ENCODE data around the gene TGFBR2. TPM values are rescaled to one million over a fixed set of nuclear protein-coding genes. Genes with fewer than 3 reads are reported as not detected.

The TGFBR2 gene
- total and polyA plus RNA-seq, 2 experiments from 2014 or later = 4.7 to 13.0 TPM

DNA sequence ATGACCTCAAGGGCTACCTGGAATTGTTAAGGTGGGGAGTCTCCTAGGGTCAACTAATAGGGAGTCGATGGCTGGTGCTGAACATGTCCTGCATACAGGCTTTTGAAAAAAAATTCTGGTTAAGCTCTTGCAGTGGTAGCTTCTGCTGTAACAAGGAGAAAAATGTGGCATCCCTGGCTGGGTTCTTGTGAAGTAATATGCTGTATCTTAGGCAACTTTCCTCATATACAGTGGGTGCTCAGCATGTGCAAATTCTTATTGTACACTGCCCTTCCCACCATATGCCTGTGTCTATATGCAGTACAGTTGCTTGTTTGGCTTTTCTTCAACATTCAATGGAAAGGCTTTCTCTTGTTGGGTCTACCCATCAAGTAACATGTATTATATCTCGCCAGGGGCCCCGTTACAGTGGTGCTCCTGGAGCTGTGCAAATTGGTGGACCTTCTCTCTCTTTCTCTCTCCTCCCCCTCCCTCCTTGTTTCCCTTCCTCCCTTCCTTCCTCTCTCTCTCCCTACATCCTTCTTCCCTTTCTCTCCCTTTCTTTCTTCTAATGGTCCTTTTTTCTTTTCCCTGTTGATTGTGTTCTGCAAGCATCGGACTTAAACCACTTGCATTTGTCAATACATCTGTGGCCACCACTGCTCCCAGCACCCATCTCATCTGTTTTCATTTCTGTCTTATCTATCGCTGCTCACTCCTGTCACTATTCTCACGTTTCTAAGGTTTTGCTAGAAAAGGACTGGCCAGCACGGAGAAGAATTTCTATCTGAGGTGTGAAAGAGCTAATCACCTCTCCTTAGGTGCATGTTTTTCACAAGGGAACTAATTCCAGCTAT is 35.2 kb downstream of the TGFBR2 start:
- Mint-ChIP-seq H3K4me1 (peaks cover 15% of the 10 kb centered on the region), H3K9me3 (no peaks in the 10 kb centered on the region; the same call in 2 of the 3 replicates), H3K36me3 (ENCODE audit: low read depth) (peaks cover 23% of the 10 kb centered on the region), H3K4me3 (no peak overlapping the region), H3K27ac (no peak overlapping the region), H3K27me3 (ENCODE audit: insufficient read depth, low read depth, poor library complexity) (no peaks in the 10 kb centered on the region)
- Histone ChIP-seq H3K27me3 (ENCODE audit: insufficient read depth) (no peaks in the 10 kb centered on the region), H3K36me3 (ENCODE audit: insufficient read depth) (peaks cover 12% of the 10 kb centered on the region; the same call in 1 of the 2 replicates), H4K20me1 (replicated peaks; ENCODE audit: insufficient read depth) (peaks cover 6% of the 10 kb centered on the region; the same call in 1 of the 2 replicates), H3K9me2 (ENCODE audit: insufficient read depth) (peaks cover 3% of the 10 kb centered on the region; the same call in 1 of the 2 replicates), H3K27ac (ENCODE audit: low read depth) (no peak overlapping the region), H3K4me2 (no peak overlapping the region), H3F3A (replicated peaks; ENCODE audit: low read depth) (no peaks in the 10 kb centered on the region), H3K79me2 (replicated peaks; ENCODE audit: insufficient read depth) (peaks cover 78% of the 10 kb centered on the region), H3K4me1 (ENCODE audit: insufficient read depth) (peaks cover 7% of the 10 kb centered on the region), H3K4me3 (no peak overlapping the region), H2AFZ (no peak overlapping the region)
- DNase-seq (ENCODE audit: low spot score) (no peak), ATAC-seq (no peak)
- TF ChIP-seq, protein P1, sequence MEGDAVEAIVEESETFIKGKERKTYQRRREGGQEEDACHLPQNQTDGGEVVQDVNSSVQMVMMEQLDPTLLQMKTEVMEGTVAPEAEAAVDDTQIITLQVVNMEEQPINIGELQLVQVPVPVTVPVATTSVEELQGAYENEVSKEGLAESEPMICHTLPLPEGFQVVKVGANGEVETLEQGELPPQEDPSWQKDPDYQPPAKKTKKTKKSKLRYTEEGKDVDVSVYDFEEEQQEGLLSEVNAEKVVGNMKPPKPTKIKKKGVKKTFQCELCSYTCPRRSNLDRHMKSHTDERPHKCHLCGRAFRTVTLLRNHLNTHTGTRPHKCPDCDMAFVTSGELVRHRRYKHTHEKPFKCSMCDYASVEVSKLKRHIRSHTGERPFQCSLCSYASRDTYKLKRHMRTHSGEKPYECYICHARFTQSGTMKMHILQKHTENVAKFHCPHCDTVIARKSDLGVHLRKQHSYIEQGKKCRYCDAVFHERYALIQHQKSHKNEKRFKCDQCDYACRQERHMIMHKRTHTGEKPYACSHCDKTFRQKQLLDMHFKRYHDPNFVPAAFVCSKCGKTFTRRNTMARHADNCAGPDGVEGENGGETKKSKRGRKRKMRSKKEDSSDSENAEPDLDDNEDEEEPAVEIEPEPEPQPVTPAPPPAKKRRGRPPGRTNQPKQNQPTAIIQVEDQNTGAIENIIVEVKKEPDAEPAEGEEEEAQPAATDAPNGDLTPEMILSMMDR (conservative IDR thresholded peaks at IDR 0.05; ENCODE audit: low read depth in 2 of 2) = no peak

DNA sequence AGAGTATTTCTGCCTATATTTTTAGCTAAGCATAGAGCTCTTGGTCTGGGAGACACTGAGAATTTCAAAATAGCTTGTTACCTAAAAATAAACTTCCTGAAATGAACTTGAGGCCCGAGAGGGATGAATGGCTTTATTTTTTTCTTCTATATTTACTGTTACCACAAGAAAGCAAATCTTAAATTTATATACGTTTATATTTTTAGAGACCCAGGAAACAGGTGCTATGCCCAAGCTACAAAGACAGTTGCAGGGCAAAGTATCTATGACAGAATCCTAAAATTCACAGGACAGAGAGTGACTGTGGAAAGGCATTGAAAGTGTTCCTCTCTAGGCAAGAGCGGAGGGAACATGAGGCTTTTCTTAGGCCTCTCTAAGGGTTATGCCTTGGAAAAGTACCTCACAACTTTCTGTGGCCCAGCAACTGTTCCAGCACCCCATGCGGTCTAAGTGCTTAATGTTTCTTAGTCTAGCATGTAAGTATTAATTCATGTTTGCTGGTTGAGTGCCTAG is 36.5 kb downstream of the TGFBR2 start:
- DNase-seq (ENCODE audit: low spot score) (no peak), ATAC-seq (no peak)
- Mint-ChIP-seq H3K9me3 (no peaks in the 10 kb centered on the region; the same call in 2 of the 3 replicates), H3K4me1 (peaks cover 12% of the 10 kb centered on the region), H3K27me3 (ENCODE audit: insufficient read depth, low read depth, poor library complexity) (no peaks in the 10 kb centered on the region), H3K36me3 (ENCODE audit: low read depth) (peaks cover 28% of the 10 kb centered on the region), H3K4me3 (no peak overlapping the region), H3K27ac (no peak overlapping the region)
- peaks cover 66% of the 10 kb centered on the region for H3K79me2 ChIP-seq (replicated peaks; ENCODE audit: insufficient read depth)
- no peaks in the 10 kb centered on the region for H3K27me3 ChIP-seq (ENCODE audit: insufficient read depth)
- peaks cover 7% of the 10 kb centered on the region for H3K4me1 ChIP-seq (ENCODE audit: insufficient read depth)
- H3K9me2 ChIP-seq (ENCODE audit: insufficient read depth) = peaks cover 3% of the 10 kb centered on the region; the same call in 1 of the 2 replicates
- TF ChIP-seq ZNF114 (CRISPR knock-in tag; IDR thresholded peaks at IDR 0.05) (no peak), ZNF331 (CRISPR knock-in tag; IDR thresholded peaks at IDR 0.05; ENCODE audit: low read depth) (no peak)
- TF ChIP-seq, protein P2, sequence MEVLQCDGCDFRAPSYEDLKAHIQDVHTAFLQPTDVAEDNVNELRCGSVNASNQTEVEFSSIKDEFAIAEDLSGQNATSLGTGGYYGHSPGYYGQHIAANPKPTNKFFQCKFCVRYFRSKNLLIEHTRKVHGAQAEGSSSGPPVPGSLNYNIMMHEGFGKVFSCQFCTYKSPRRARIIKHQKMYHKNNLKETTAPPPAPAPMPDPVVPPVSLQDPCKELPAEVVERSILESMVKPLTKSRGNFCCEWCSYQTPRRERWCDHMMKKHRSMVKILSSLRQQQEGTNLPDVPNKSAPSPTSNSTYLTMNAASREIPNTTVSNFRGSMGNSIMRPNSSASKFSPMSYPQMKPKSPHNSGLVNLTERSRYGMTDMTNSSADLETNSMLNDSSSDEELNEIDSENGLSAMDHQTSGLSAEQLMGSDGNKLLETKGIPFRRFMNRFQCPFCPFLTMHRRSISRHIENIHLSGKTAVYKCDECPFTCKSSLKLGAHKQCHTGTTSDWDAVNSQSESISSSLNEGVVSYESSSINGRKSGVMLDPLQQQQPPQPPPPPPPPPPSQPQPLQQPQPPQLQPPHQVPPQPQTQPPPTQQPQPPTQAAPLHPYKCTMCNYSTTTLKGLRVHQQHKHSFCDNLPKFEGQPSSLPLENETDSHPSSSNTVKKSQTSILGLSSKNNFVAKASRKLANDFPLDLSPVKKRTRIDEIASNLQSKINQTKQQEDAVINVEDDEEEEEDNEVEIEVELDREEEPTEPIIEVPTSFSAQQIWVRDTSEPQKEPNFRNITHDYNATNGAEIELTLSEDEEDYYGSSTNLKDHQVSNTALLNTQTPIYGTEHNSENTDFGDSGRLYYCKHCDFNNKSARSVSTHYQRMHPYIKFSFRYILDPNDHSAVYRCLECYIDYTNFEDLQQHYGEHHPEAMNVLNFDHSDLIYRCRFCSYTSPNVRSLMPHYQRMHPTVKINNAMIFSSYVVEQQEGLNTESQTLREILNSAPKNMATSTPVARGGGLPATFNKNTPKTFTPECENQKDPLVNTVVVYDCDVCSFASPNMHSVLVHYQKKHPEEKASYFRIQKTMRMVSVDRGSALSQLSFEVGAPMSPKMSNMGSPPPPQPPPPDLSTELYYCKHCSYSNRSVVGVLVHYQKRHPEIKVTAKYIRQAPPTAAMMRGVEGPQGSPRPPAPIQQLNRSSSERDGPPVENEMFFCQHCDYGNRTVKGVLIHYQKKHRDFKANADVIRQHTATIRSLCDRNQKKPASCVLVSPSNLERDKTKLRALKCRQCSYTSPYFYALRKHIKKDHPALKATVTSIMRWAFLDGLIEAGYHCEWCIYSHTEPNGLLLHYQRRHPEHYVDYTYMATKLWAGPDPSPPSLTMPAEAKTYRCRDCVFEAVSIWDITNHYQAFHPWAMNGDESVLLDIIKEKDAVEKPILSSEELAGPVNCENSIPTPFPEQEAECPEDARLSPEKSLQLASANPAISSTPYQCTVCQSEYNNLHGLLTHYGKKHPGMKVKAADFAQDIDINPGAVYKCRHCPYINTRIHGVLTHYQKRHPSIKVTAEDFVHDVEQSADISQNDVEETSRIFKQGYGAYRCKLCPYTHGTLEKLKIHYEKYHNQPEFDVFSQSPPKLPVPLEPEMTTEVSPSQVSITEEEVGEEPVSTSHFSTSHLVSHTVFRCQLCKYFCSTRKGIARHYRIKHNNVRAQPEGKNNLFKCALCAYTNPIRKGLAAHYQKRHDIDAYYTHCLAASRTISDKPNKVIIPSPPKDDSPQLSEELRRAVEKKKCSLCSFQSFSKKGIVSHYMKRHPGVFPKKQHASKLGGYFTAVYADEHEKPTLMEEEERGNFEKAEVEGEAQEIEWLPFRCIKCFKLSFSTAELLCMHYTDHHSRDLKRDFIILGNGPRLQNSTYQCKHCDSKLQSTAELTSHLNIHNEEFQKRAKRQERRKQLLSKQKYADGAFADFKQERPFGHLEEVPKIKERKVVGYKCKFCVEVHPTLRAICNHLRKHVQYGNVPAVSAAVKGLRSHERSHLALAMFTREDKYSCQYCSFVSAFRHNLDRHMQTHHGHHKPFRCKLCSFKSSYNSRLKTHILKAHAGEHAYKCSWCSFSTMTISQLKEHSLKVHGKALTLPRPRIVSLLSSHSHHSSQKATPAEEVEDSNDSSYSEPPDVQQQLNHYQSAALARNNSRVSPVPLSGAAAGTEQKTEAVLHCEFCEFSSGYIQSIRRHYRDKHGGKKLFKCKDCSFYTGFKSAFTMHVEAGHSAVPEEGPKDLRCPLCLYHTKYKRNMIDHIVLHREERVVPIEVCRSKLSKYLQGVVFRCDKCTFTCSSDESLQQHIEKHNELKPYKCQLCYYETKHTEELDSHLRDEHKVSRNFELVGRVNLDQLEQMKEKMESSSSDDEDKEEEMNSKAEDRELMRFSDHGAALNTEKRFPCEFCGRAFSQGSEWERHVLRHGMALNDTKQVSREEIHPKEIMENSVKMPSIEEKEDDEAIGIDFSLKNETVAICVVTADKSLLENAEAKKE (CRISPR knock-in tag; IDR thresholded peaks at IDR 0.05) = no peak
- H3K36me3 ChIP-seq (ENCODE audit: insufficient read depth) = peaks cover 12% of the 10 kb centered on the region; the same call in 1 of the 2 replicates
- H3K27ac ChIP-seq (ENCODE audit: low read depth) = no peak overlapping the region
- no peak overlapping the region for H2AFZ ChIP-seq
- no peak overlapping the region for H3K4me2 ChIP-seq
- H3F3A ChIP-seq (replicated peaks; ENCODE audit: low read depth) = no peaks in the 10 kb centered on the region
- H4K20me1 ChIP-seq (replicated peaks; ENCODE audit: insufficient read depth) = peaks cover 6% of the 10 kb centered on the region; the same call in 1 of the 2 replicates
- no peak overlapping the region for H3K4me3 ChIP-seq

Measured in GM23338 (cell line).